ENCODE data around the gene LPGAT1.

Gene LPGAT1

GRCh38 chr1:211828584-211829342 lies 1.8 kb downstream of the LPGAT1 start:
- no peak for TF ChIP-seq CTCF (conservative IDR thresholded peaks at IDR 0.05; ENCODE audit: low read depth, low read length)
- DNase-seq (ENCODE audit: low read depth), result no peak
- peak overlapping the region; percentile 67 for H3K4me3 ChIP-seq (ENCODE audit: low read depth, low read length)

GRCh38 chr1:211827051-211827450 lies 3.5 kb downstream of the LPGAT1 start:
- DNase-seq (ENCODE audit: low read depth), result no peak
- no peak for TF ChIP-seq CTCF (conservative IDR thresholded peaks at IDR 0.05; ENCODE audit: low read depth, low read length)

GRCh38 chr1:211825980-211826379 lies 4.6 kb downstream of the LPGAT1 start:
- TF ChIP-seq CTCF (conservative IDR thresholded peaks at IDR 0.05; ENCODE audit: low read depth, low read length), result no peak
- peak; percentile 83 for DNase-seq (ENCODE audit: low read depth)
- no peak overlapping the region for H3K4me3 ChIP-seq (ENCODE audit: low read depth, low read length)

More at GRCh38 chr1:211827051-211827450, 3.5 kb downstream of the LPGAT1 start:
- no peak overlapping the region for H3K4me3 ChIP-seq (ENCODE audit: low read depth, low read length)

- no peak overlapping the region for H3K4me3 ChIP-seq (ENCODE audit: low read depth, low read length)
- no peak for TF ChIP-seq CTCF (conservative IDR thresholded peaks at IDR 0.05; ENCODE audit: low read depth, low read length)
- no peak for DNase-seq (ENCODE audit: low read depth)
Observed at GRCh38 chr1:211822677-211823407, 7.7 kb downstream of the LPGAT1 start.

- H3K4me3 ChIP-seq (ENCODE audit: low read depth, low read length), result no peak overlapping the region
- no peak for TF ChIP-seq CTCF (conservative IDR thresholded peaks at IDR 0.05; ENCODE audit: low read depth, low read length)
- no peak for DNase-seq (ENCODE audit: low read depth)
Observed at GRCh38 chr1:211816586-211816985, 14.0 kb downstream of the LPGAT1 start.

- no peak for DNase-seq (ENCODE audit: low read depth)
- H3K4me3 ChIP-seq (ENCODE audit: low read depth, low read length), result no peak overlapping the region
- TF ChIP-seq CTCF (conservative IDR thresholded peaks at IDR 0.05; ENCODE audit: low read depth, low read length), result no peak
Observed at GRCh38 chr1:211814313-211814712, 16.2 kb downstream of the LPGAT1 start.

Data from choroid plexus epithelial cell (primary cell).